HepG2 (cell line): ENCODE data around the gene GNA14. TPM values are rescaled to one million over a fixed set of nuclear protein-coding genes. Genes with fewer than 3 reads are reported as not detected.

Experiments used
- ATAC-seq: fragments of 200-7000 bp; cut with Tn5 transposase; 3 replicates; pipeline ENCODE4 v1.9.1; 2020; ENCODE audit warnings: mild to moderate bottlenecking, moderate library complexity
- BruUV-seq: library from RNA; stranded (reverse); fragments of 400-500 nt; replicated peaks from 2 replicates; lab custom pipeline; 2021; lab: Mats Ljungman, UMichigan
- CTCF ChIA-PET: fragments of 300-600 bp; formaldehyde crosslinking; extraction: SDS; loops from one replicate; lab custom pipeline; 2021; ENCODE audit warnings: low total read pairs, inconsistent platforms, low intra/inter-chr PET ratio; lab: Yijun Ruan, JAX
- POLR2A ChIA-PET: fragments of 350-600 bp; sonication (Branson Sonifier 250); formaldehyde crosslinking; loops from one replicate; lab custom pipeline; 2020; ENCODE audit warnings: antibody characterized with exemption, inconsistent platforms; lab: Yijun Ruan, JAX
- DNase-seq: peaks from one replicate; pipeline ENCODE4 v3.0.0-alpha.2; 2015; ENCODE audit warnings: low spot score
- FAIRE-seq: peaks from 3 replicates; lab custom pipeline; 2011; peaks lifted over from hg19 to GRCh38; lab: Jason Lieb, UNC
- H2AFZ ChIP-seq: one replicate; pipeline ENCODE4 v1.6.1; 2011; ENCODE audit warnings: low read length, inconsistent platforms
- H3K27ac ChIP-seq: fragments of 300-600 bp; 3 replicates; pipeline ENCODE4 v1.8.0; 2011; ENCODE audit warnings: mixed run types, mild to moderate bottlenecking, mixed read lengths, low read length, inconsistent platforms; ENCODE audit not compliant: insufficient read depth; ENCODE audit errors: extremely low read length
- H3K27me3 ChIP-seq, 2 experiments: fragments of 200-600 bp in 1 of 2; 2 replicates in 1 of 2; 3 replicates in 1 of 2; pipeline versions ENCODE4 v1.6.0 to v1.8.0; 2011; ENCODE audit warnings: low read length in 2 of 2, mild to moderate bottlenecking in 2 of 2, moderate library complexity in 2 of 2, inconsistent platforms in 1 of 2; ENCODE audit not compliant: insufficient read depth in 2 of 2, control insufficient read depth in 1 of 2
- H3K36me3 ChIP-seq, 2 experiments: fragments of 200-600 bp in 1 of 2; replicated peaks in 1 of 2; 2 replicates in 1 of 2; 3 replicates in 1 of 2; pipeline versions ENCODE4 v1.5.1 to v1.8.0; 2011; ENCODE audit warnings: low read length in 2 of 2, inconsistent platforms in 1 of 2; ENCODE audit not compliant: insufficient read depth in 2 of 2, control insufficient read depth in 1 of 2
- H3K4me1 ChIP-seq: 2 replicates; pipeline ENCODE4 v1.5.1; 2012; ENCODE audit warnings: low read length, inconsistent platforms; ENCODE audit not compliant: insufficient read depth
- H3K4me2 ChIP-seq: 2 replicates; pipeline ENCODE4 v1.6.0; 2011; ENCODE audit warnings: low read depth, low read length, inconsistent platforms
- H3K4me3 ChIP-seq, 3 experiments: fragments of 200-600 bp in 1 of 3; sonication (generic), shearing (Covaris generic) in 1 of 3; replicated peaks in 1 of 3; 2 replicates each; pipeline ENCODE4 v1.5.1; 2011 to 2016; ENCODE audit warnings: low read length in 3 of 3, inconsistent platforms in 2 of 3, low read depth in 2 of 3, mild to moderate bottlenecking in 2 of 3, control low read depth in 1 of 3, mixed read lengths in 1 of 3; ENCODE audit not compliant: insufficient read depth in 1 of 3
- H3K79me2 ChIP-seq: one replicate; pipeline ENCODE4 v1.6.1; 2011; ENCODE audit warnings: low read length, inconsistent platforms; ENCODE audit not compliant: insufficient read depth
- H3K9ac ChIP-seq: 2 replicates; pipeline ENCODE4 v1.6.0; 2011; ENCODE audit warnings: mild to moderate bottlenecking, low read depth, low read length, inconsistent platforms; ENCODE audit not compliant: insufficient read depth
- H3K9me3 ChIP-seq: 2 replicates; pipeline ENCODE4 v1.5.1; 2012; ENCODE audit warnings: mild to moderate bottlenecking, low read length
- H4K20me1 ChIP-seq: 2 replicates; pipeline ENCODE4 v1.6.0; 2011; ENCODE audit warnings: inconsistent platforms, mild to moderate bottlenecking, low read length, moderate library complexity; ENCODE audit not compliant: insufficient read depth
- CBX1 ChIP-seq: IDR thresholded peaks from one replicate; pipeline ENCODE4 v1.6.1; 2016; ENCODE audit warnings: antibody characterized with exemption, low read depth
- ETV5 ChIP-seq: IDR thresholded peaks from 2 replicates; pipeline ENCODE4 v1.6.1; 2018; ENCODE audit warnings: missing biosample characterization, missing genetic modification reagents, inconsistent platforms, borderline replicate concordance
- ETV6 ChIP-seq: sonication (generic); formaldehyde crosslinking; conservative IDR thresholded peaks from 2 replicates; pipeline ENCODE4 v1.4.0; 2020; ENCODE audit warnings: missing genetic modification reagents
- FIP1L1 ChIP-seq: fragments of 200-400 bp; formaldehyde crosslinking; IDR thresholded peaks from 2 replicates; pipeline ENCODE4 v1.6.1; 2018; ENCODE audit warnings: low read depth, mild to moderate bottlenecking, low read length, moderate library complexity, borderline replicate concordance; ENCODE audit not compliant: insufficient read depth
- IKZF1 ChIP-seq: fragments of 450-650 bp; IDR thresholded peaks from 2 replicates; pipeline ENCODE4 v1.7.1; 2016
- ISX ChIP-seq: sonication (generic); formaldehyde crosslinking; conservative IDR thresholded peaks from 2 replicates; pipeline ENCODE4 v1.5.0; 2020; ENCODE audit warnings: missing genetic modification reagents
- KDM2A ChIP-seq: sonication (generic); formaldehyde crosslinking; IDR thresholded peaks from 2 replicates; pipeline ENCODE4 v1.4.0; 2020; ENCODE audit warnings: low read depth, missing genetic modification reagents, borderline replicate concordance
- KLF13 ChIP-seq: sonication (generic); formaldehyde crosslinking; IDR thresholded peaks from 2 replicates; pipeline ENCODE4 v1.4.0; 2020; ENCODE audit warnings: mild to moderate bottlenecking, missing genetic modification reagents
- NR2F6 ChIP-seq, 2 experiments: IDR thresholded peaks; 2 replicates each; pipeline ENCODE4 v1.6.1; 2016; ENCODE audit warnings: antibody characterized with exemption in 1 of 2, mild to moderate bottlenecking in 1 of 2
- NR3C1 ChIP-seq: sonication (generic); formaldehyde crosslinking; IDR thresholded peaks from 2 replicates; pipeline ENCODE4 v1.4.0; 2020; ENCODE audit warnings: missing genetic modification reagents
- ZNF747 ChIP-seq: sonication (generic); formaldehyde crosslinking; IDR thresholded peaks from 2 replicates; pipeline ENCODE4 v1.8.1; 2023; ENCODE audit warnings: missing genetic modification reagents, mild to moderate bottlenecking, borderline replicate concordance
- ZNF773 ChIP-seq: sonication (generic); formaldehyde crosslinking; IDR thresholded peaks from 2 replicates; pipeline ENCODE4 v1.4.0; 2020; ENCODE audit warnings: missing genetic modification reagents, borderline replicate concordance
- WGBS: methylation state at CpG from one replicate; pipeline ENCODE4 v1.1.6; 2017; ENCODE audit warnings: low lambda C conversion rate; 5-methylcytosine and 5-hydroxymethylcytosine counted together
- in situ Hi-C: cut with HindIII; loops from 2 replicates; pipeline ENCODE4 v1.10.0; 2017; ENCODE audit warnings: low pct_unique_long_range_greater_than_20kb; ENCODE audit not compliant: extremely low pct_ligation_motif_present
- intact Hi-C: fragments of 100-400 bp; cut with micrococcal nuclease; formaldehyde crosslinking; loops from one replicate; pipeline ENCODE4 v1.10.0; 2022; ENCODE audit not compliant: unreplicated experiment
- polyA plus RNA-seq, 8 experiments: library from polyadenylated mRNA; depleted of rRNA in 3 of 8; stranded (reverse) in 7 of 8; unstranded in 1 of 8; fragments of >200 nt; fragmentation: Illumina TruSeq in 4 of 8; extraction: Trizol in 4 of 8; gene quantifications; 2 replicates each; pipeline versions ENCODE4 v1.2.1 to v1.2.3, GENCODE V29; 2011 to 2016; ENCODE audit warnings: low read depth in 4 of 8, missing spikeins in 1 of 8, mixed read lengths in 1 of 8; ENCODE audit not compliant: insufficient read depth in 1 of 8
- total RNA-seq, 5 experiments: library from RNA; depleted of rRNA; stranded (reverse); fragments of >200 nt; fragmentation: Illumina TruSeq; extraction: Trizol; gene quantifications; 2 replicates each; pipeline ENCODE4 v1.2.3, GENCODE V29; 2016; ENCODE audit warnings: low read depth in 1 of 5
- TF ChIP-seq, protein P1 (sequence below): IDR thresholded peaks from 2 replicates; pipeline ENCODE4 v1.6.1; 2016; ENCODE audit warnings: missing compliant biosample characterization, missing genetic modification reagents, borderline replicate concordance

The GNA14 gene
- total and polyA plus RNA-seq, 2 of the 13 experiments (the other 11 are each of a cell fraction or from before 2014, with no cell fraction given): not detected

GRCh38 chr9:77588271-77588937, 59.7 kb downstream of the GNA14 start:
- Histone ChIP-seq H3K4me3 (no peak overlapping the region), H4K20me1 (no peaks in the 10 kb centered on the region), H3K4me2 (no peak overlapping the region), H3K4me1 (no peaks in the 10 kb centered on the region), H3K27me3 (peaks cover 0 to 10% of the 10 kb centered on the region in 2 experiments; a peak in 1 of 5 replicates), H2AFZ (no peak overlapping the region), H3K79me2 (no peaks in the 10 kb centered on the region), H3K9ac (no peak overlapping the region), H3K27ac (no peak overlapping the region), H3K36me3 (no peaks in the 10 kb centered on the region), H3K9me3 (no peaks in the 10 kb centered on the region)
- CTCF ChIA-PET: no interaction called here
- DNase-seq: no peak
- no peak for ATAC-seq
- POLR2A ChIA-PET: no interaction called here
- TF ChIP-seq ISX (no peak), KDM2A (CRISPR knock-in tag) (no peak), NR2F6 (IDR thresholded peaks at IDR 0.05) (no peak), NR2F6 (CRISPR knock-in tag; IDR thresholded peaks at IDR 0.05) (no peak), ZNF747 (CRISPR knock-in tag) (no peak), KLF13 (CRISPR knock-in tag) (no peak), ETV6 (no peak), ZNF773 (CRISPR knock-in tag) (no peak), IKZF1 (no peak), NR3C1 (CRISPR knock-in tag) (no peak), ETV5 (CRISPR knock-in tag) (no peak), CBX1 (no peak), FIP1L1 (no peak)
- TF ChIP-seq, protein P1, sequence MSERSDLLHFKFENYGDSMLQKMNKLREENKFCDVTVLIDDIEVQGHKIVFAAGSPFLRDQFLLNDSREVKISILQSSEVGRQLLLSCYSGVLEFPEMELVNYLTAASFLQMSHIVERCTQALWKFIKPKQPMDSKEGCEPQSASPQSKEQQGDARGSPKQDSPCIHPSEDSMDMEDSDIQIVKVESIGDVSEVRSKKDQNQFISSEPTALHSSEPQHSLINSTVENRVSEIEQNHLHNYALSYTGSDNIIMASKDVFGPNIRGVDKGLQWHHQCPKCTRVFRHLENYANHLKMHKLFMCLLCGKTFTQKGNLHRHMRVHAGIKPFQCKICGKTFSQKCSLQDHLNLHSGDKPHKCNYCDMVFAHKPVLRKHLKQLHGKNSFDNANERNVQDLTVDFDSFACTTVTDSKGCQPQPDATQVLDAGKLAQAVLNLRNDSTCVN (CRISPR knock-in tag): no peak
- no TSS peak for BruUV-seq
- in situ Hi-C loops: no loop called here
- no peak for FAIRE-seq
- 0% methylated on average over 2 of the region's 2 CpGs for WGBS
- intact Hi-C loops: no loop called here
